ENCODE results near the gene TLCD3A.
"Not testable (repeated sequence)": the region's sequence is repeated elsewhere in the genome, so short reads cannot be mapped to it uniquely, and the experiment has no call there.

The TLCD3A gene

DNA sequence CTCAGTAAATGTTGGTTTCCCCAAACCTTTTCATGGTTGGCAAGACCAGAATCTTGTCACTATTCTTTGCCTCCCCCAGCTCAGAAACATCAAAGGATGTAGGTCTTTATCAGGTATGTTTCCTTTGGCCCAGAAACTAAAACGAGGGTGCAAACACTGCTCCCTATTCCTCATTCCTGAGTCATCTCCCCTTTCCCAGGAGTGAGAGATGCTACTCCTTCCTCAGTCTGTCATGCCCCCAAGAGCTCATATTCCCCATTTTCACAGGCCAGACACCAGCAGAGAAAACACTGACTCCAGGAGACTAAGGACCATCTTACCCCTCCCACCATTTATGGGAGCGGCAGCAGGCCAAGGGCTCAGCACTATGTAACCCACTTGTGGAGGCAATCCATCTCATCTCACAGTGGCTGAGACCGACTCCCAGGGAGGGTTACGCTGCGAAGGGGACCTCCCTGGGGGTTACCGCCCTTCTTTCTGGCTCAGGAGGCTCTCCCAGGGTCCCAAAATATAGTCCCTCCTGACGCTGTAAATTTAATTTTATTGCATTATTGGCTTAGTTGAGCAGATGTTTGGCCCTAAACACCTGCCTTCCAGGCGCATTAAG, 18.1 kb downstream of the TLCD3A start:
- no peak for DNase-seq

GRCh38 chr17:751269-752001, 19.0 kb downstream of the TLCD3A start:
- DNase-seq: peak in 2 of 3 experiments; percentile 10 to 54

DNA sequence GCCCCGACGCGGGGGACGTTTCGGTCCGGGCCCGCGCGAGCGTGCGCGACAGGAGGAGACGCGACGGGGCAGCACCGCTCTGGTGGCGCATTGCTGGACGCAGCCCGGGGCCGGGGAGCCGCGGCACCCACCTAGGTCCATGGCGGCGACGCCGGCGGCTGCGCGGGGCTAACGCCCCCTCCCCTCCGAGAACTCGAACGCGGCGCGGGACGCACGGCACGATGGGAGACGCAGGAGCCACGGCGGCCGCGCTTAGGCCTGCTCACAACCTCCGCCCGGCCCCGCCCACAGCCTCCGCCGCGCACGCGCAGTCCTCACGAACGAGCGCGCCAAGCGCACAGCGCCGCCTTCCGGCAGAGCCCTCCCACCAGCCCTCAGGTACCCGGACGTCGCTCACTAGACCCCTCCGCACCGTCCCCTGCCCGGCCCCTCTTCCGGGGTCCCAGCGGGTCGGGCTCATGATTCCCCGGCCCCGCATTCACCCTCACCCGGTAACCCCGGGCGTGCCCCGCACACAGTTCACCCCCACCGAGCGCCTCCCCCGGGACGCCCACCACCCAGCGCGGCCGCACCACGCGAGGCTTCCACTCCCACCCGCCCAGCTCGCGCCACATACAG, 19.7 kb downstream of the TLCD3A start, which contains the start of gene GEMIN4:
Gene GEMIN4 (minus strand): TSS at position 263 of the 618 bp plus-strand sequence. CDS start 122 bp downstream, at position 141.
- peak; percentile 86 to 91 (median 90) for DNase-seq

GRCh38 chr17:752620-753219, 20.3 kb downstream of the TLCD3A start:
- peak; percentile 57 to 77 (median 60) for DNase-seq

DNA sequence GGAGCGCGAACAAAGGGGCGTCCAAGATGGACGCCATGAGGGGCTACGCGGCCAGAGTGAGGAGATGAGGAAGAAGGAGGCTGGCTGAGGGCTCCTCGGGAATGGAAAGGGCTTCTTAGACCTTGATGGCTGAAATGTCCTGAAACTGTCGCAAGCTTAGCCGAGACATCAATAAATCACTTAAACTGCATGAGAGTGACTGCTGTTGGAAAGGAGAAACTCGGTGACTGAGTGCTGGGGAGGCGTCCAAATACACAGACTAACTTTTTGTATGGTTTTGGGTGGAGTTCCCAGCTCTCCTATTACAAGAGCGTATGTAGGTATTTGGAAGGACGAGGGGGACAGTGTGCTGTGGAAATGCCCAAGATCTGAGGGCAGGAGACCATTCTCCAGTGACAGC, 21.0 kb downstream of the TLCD3A start:
- DNase-seq: no peak

DNA sequence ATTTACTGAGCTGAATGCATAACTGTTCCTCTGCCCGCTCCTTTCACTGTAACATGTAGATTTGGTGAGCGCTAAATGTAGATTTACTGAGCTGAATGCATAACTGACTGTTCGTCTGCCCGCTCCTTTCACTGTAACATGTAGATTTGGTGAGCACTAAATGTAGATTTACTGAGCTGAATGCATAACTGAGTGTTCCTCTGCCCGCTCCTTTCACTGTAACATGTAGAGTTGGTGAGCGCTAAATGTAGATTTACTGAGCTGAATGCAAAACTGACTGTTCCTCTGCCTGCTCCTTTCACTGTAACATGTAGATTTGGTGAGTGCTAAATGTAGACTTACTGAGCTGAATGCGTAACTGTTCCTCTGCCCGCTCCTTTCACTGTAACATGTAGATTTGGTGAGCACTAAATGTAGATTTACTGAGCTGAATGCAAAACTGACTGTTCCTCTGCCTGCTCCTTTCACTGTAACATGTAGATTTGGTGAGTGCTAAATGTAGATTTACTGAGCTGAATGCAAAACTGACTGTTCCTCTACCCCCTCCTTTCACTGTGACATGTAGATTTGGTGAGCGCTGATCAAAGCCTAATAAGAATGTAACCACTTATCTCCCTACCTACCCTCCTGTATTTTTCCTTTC, 23.0 kb downstream of the TLCD3A start:
- not testable (repeated sequence) for DNase-seq

GRCh38 chr17:756010-756567, 23.7 kb downstream of the TLCD3A start:
- DNase-seq: not testable (repeated sequence)

DNA sequence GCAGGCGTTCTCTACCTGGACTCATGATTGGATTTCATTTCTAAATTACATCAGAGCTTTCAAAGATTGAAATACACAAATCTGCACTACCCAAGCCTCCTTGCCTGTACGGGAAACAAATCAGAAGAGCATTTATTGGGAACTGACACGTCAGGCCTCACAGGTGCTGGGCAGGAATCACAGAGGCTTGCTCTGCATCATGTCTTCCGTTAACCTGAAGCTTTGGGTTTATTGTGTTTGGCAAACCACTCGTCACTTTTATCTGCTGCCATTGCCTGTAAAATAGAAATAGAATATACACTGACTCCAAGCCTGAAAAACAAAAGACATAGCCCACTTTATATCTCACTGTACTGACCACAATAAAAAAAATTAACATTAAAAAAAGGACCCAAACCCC, 27.6 kb downstream of the TLCD3A start:
- no peak for DNase-seq

DNA sequence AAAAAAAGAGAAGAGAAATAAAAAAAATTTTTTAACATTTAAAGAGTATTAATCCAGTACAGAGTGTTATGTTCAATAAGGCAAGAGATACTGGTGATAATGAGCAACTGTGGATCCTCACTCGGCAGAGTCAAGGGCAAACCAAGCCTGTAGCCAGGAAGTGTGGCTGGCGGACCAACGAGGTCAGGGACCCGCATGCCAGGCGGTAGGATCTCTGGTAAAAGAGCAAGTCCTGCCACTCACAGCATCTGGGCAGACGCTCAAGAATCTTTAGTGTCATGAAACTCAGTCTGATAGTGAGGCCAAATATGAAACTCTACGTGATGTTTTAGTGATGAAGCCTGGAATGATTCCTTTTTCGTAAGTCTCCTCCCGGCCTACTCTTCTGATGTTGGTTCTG, 28.0 kb downstream of the TLCD3A start:
- DNase-seq: no peak

GRCh38 chr17:767076-767475, 34.7 kb downstream of the TLCD3A start:
- DNase-seq: no peak

DNA sequence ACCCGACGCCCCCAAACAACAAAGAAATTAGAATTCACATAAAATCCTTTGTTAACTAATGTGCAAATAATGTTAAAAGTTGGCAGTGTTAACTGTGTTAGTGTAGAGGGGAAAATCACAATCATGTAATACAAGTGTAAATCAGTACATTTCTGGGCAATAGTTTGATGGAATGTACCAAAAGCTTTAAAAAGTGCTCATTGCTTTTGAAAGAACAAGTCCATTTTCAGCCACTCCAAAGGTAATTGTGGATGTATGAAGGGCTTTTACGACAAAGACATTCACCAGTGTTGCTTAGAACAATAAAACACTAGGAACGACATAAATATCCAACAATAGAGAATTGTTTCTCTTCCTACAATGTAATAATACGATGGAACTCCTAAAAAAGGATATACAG, 40.6 kb downstream of the TLCD3A start:
- no peak for DNase-seq

GRCh38 chr17:773467-774312, 41.3 kb downstream of the TLCD3A start:
- DNase-seq: peak in 1 of 3 experiments; percentile 28

DNA sequence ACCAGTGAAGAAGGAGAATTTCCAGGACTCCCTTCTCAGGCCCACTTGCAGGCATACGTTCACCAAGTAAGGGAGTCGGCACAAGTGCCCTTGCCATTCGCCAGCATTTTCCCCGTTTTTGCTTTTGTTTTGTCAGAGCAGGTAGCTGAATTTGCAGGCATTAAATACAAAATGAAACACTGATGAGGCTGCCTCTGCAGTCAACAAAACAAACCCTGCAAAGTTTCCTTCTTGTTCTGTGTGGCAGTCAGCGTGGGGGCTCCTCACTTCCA, 41.9 kb downstream of the TLCD3A start:
- no peak for DNase-seq

DNA sequence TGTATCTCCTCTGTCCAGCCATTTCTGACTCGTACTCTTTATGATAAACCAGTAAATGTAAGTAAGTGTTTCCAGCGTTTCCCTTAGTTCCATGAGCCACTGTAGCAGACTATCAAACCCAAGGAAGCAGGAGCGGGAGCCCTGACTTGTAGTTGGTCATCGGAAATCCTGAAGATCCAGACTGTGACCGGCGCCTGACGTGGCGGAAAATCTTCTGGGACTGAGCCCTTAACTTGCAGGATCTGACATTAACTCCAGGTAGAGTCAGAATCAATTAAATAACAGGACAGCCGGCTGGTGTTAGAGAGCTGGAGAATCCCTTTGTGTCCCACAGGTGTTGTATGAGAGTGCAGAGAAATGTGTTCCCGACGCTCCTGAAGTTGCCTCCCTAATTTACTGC, 45.7 kb downstream of the TLCD3A start:
- DNase-seq: no peak

DNA sequence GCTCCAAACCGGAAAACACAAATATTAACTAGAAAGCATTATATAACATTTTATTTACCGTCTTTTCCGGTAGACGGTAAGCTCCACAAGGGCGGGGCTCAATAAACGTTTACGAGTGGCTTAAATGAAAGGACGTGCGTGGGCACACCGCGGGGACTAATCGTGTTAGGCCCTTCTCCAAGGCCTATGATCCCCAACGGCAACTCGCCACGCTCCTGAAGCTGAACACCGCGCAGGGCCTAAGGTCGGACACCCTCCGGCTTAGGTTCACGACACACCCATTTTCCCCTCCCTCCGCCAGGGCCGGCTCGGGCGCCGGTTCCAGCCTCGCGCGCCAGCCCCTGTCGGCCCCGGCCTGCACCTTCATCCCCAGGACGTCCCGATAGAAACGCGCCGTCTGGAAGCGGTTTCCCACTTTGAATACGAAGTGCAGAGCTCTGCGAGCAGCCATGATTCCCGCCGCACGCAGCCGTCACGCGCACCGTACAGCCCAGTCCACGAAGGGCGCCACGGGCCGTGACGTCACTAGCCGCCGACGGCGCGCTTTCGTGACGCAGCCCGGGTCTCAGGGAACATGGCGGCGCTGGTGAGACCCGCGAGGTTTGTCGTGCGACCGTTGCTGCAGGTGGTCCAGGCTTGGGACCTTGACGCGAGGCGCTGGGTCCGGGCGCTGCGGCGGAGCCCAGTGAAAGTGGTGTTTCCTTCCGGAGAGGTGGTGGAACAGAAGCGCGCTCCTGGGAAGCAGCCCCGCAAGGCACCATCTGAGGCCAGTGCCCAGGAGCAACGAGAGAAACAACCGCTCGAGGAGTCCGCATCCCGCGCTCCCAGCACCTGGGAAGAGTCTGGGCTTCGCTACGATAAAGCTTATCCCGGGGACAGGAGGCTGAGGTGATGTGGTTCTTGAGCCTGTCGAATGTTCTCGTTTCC, 49.7 kb downstream of the TLCD3A start, which contains the start of the genes GLOD4 and MRM3:
Gene GLOD4 (minus strand): TSS at position 476 of the 927 bp plus-strand sequence. CDS start 25 bp downstream, at position 451.
Gene MRM3 (plus strand): TSS at position 549 of the 927 bp plus-strand sequence. CDS start 26 bp downstream, at position 575.
- DNase-seq: peak; percentile 79 to 87 (median 84)

- no peak for DNase-seq
Observed at GRCh38 chr17:784143-784542, 51.7 kb downstream of the TLCD3A start.

DNA sequence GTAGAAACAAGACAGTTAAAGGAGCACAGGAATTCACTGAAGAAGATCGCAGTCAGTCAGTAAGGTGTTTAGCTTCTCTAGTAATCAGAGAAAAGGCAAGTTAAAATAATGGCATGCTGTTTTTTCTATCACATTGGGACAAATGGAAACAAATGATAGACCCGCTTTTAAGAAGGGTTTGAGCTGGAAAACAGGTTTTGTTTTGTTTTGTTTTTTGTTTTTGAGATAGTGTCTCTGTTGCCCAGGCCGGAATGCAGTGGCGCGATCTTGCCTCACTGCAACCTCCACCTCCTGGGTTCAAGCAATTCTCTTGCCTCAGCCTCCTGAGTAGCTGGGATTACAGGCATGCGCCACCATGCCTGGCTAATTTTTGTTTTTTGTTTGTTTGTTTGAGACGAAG, 53.5 kb downstream of the TLCD3A start:
- DNase-seq: not testable (repeated sequence)

GRCh38 chr17:787641-788221, 55.3 kb downstream of the TLCD3A start:
- DNase-seq: no peak

GRCh38 chr17:788551-788950, 56.2 kb downstream of the TLCD3A start:
- no peak for DNase-seq

DNA sequence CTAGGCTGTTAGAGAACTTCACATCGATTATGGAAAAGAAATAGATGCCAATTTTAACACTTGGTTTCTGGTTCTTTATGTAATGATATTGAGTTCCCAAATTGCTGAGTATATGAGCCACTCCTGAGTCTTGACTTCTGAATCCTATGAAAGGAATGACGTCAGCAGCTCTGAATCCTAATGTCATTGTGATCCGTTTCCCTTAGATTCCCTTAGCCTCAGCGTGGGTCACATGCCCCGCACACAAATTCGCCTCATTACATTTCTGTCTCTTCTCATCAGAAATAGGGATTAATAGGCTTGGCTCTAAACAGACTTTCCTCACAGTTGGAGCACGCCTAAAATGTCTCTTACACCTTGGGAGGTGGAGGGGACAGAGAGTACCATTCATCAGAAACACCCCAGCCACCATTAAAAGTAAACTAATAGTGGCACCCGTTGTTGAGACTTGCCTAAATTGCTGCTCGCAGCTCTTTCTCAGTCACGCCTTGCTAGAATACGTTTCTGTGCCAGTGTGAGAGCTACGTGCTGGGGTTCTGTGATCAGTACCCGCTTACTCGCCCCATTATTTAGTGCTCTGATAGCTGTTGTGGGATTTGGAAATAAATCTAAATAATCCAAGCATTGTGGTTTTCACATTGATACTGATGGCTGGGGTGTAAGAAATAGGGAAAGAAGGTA, 56.9 kb downstream of the TLCD3A start:
- DNase-seq: no peak
